GM19193 (cell line): Measurements from ENCODE around the gene ABLIM2.

Source experiments
- POLR2A ChIP-seq: IDR thresholded peaks from 4 replicates; pipeline ENCODE4 v1.6.1; 2011; ENCODE audit not compliant: insufficient read depth, insufficient read length; ENCODE audit errors: extremely low read depth

Gene ABLIM2

DNA sequence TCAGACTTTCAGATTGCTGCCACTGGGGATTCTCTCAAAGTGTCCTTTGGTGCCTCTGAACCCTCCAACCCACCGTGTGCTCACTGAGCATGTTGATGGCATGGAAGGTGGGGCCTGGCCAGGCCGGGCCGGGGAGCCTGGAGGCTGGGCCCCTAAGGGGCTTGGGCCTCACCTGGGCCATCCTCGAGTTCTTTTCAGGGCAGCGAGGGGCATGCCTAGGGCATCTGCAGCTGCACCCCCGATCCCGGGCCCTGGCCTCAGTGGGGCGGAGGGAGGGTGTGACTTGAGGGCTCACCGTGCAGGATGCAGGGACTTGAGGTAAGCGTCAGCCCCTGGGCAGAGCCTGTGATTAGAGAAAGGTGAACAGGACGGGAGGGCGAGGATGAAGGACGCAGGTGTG is 38.9 kb upstream of the ABLIM2 start:
- no peak for TF ChIP-seq POLR2A

DNA sequence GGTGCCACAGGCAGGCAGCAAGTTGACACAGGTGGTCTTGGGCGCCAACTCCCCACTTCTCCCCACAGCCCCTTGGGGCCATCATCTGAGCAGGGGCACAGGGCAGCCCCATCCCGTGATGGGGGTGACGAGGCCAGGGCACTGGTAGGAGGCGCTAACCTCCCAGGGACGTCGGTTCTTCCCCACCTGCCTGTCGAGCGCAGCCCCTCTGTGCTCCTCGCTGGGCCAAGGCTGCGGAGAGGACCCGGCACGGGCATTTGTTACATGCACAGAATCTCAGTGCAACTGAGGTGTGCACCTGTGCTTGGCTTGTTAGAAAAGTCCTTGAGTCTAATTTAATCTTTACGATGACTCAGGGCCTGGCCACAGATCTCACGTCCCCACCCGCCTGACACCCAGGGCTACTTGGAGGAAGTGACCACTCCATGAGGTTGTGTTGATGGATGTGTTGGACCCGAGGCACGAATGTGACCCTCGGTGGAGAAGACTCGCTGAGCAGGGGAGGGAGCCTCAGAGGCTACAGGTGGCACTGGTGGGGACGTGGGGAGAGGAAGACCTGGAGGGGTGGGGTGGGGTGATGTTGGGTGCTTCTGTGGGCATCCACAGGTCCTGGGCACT is 37.3 kb upstream of the ABLIM2 start:
- TF ChIP-seq POLR2A = no peak

DNA sequence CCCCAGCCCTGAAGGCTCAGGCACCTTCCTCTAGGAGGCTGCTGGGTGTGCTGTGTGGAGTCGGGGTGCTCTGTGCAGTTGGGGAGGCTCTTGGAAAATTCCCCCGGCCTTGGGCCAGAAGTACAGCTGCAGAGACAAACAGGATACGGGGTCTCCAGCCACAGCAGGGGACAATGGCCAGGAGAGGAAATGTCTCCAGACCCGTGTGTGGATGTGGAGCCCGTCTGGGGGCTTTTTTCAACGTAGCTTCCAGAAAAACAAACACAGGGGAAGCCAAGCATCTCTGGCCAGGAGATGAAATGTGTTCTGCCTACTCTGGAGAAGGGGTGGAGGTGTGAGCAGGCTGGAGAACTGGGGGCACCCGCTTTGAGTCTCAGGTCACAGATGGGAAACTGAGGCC is 36.8 kb upstream of the ABLIM2 start:
- TF ChIP-seq POLR2A = no peak

DNA sequence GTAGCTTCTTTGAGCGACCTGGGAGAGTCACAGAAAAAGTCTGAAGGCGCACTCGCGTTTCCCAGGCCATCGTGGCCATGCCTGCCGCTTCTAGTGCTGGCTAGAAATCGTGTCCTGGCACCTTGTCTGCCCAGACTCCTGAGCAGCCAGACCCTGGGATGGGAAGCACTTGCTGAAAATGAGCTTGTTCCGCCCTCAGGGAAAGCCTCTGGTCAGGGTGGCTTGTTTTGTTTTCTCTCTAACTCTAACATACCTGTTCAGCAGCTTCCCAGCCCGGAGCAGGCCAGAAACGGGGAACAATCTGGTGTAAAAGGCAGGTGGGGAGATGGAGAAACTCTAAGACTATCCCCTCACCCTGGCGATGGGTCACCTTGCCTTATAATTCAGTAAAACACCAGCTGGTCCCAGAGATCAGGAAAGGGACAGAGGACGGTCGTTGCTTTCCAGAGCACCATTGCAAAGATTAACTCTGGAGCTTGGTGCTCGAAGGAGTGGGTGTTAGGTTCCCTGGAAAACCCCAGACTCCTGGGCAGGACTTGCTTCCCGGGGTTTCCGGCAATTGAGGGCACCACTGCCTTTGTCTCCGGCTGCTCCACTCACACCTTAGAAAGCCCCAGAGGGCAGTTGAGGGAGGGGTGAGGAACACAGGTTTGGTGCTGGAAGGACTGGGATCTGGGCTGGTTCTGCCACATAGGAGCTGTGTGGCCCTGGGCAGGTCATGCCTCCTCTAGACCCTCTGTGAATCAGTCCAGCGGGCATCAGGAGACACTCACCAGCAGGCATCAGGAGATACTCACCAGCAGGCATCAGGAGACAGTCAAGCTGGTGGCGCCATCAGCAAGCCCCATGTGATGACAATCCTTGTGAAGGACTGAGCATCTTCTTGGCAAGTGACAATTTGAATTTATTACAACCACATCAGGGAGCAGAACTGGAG is 36.0 kb upstream of the ABLIM2 start:
- TF ChIP-seq POLR2A = no peak

DNA sequence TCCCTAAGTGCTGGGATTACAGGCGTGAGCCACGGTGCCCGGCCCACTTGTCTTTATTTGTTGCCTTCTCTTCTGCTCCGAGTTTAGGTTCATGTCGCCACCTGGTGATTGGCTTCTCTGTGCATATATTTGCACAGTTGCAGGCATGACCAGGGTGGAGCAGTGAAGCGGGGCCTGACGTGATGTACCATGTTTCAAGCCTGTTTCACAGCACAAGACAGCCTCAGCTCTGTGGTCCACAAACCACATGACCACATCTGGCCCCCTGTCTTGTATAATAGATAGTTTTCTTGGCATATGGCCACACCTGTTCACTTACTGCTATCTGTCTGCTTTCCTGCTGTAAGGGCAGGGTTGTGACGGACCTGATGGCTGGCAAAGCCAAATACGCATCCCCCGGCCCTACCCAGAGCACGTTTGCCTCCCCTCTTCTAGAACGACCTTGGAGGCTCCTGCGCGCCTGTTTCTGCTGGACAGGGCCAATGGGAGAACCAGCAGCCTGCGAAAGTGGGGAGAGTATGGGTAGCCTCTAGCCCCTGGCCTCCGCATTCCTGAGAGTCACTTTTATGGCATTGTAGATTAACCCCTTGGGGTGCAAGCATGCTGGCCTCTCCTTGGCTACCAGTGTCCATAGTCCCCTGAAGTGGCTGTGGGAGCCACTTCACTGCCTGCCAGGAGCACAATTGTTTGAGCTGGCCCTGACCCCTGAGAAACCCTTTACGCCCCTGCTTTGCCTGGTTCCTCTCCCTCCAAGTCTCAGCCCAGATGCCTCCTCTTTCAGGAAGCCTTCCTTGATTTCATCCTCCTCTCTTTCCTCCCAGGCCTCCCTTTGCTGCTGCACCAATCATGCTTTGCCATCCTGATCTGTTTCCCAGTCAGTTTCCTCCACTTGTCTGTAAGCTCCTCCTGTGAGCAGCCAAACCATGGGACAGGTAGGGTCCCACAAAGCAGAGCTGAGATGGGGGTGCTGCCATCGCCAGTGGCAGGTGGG is 34.4 kb upstream of the ABLIM2 start:
- no peak for TF ChIP-seq POLR2A

DNA sequence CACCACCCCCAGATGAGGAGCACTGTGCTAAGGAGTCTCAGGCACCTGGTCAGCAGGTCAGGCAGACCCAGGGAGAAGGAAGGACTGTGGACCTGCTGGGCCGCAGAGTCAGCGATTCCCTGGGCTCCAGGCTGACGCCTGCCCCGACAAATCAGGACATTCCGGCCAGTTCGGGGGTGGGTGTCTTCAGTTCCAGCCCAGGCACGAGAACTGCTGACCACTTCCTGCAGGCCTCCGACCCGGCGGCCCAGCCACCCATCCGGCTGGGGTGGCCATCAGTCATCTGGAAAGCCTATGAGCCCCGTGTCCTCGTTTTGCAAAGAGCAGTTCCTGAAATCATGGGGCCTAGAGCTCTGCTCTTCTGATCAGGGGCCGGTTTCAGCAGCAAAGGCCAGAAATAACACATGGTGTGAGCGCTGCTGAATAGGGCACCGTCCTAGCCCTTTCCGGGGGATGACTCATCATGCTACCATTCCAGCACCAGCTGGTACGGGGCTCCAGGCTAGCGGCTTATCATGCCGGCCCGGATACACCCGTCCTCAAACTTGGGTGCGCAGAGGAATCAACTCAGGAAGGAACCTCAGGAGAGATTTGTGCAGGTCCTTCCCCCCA is 32.6 kb upstream of the ABLIM2 start:
- TF ChIP-seq POLR2A = no peak

DNA sequence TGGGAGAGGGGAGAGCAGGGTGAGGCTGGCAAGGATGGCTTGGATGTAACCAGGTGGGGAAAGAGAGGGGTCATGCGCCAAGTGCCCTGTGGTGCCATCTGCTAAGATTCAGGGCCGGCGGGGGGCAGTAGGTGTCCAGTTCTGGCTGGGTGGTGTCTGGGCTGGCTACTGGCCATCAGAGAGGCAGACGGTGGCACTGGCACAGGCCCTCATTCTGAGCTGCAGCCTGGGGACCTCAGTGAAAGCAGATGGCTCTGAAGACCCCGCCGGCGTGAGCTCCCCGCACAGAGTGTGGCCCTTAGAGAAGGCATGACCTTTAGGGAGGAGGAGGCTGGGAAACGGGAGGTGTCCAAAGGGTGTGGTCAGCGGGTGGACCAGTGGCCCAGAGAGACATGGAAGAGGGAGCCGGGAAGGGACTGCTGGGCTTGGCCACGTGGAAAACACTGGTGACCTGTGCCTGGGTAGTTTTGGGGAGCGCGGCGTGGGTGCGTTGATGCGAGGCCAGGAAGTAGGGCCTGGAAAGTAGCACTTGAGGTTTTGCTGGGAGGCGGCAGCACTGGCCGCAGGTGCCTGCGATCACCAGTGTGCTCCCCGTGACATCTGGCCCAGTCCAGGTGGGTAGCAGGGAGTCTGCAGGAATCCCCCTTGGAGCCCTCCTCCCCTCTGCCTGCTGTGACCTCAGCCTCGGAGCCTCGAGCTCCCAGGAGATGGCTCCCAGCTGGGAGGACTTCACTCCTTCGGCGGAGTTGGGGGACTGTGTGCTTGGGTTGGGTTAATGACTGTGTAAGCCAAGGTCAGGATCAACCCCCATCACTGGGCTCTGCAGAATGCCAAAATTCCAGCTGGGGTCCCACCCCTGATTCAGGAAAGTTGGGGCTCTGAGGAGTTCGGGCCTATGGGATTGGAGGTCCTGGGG is 31.2 kb upstream of the ABLIM2 start:
- TF ChIP-seq POLR2A = no peak

DNA sequence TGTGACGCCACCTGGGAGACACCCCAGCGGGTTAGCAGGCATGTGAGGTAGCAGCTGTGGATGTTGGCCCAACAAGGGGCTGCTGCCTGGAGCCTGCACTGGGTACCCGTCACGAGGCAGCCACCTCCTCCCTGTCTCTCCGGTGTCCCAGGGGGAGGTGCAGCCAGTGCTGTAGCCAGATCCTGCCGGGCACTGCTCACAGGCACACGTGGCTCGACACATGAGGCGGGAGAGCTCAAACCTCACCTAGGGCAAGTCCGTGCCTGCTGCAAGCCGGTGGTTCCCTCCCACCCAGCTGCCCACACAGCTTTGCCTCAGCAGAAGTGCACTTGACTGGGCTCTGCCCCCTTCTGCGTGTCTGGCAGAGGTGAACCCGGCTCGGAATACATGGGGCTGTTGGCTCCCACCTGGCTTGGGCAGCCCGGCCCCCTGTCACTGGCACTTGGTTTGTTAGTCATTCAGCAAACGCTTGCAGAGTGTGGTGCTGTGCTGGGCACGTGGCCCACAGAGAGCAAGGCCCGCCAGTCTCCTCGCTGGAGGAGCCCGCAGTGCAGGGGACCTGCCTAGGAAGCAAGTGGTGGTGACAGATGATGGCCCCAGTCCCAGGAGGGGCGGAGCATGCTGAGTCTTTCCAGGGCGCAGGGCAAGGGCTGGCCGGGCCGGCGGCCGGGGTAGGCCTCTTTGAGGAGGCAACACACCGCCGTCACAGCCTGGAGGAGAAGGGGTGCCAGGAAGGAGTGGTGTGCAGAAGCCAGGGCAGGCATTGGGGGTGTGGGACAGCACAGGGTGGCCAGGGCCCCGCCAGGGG is 30.3 kb upstream of the ABLIM2 start:
- no peak for TF ChIP-seq POLR2A

DNA sequence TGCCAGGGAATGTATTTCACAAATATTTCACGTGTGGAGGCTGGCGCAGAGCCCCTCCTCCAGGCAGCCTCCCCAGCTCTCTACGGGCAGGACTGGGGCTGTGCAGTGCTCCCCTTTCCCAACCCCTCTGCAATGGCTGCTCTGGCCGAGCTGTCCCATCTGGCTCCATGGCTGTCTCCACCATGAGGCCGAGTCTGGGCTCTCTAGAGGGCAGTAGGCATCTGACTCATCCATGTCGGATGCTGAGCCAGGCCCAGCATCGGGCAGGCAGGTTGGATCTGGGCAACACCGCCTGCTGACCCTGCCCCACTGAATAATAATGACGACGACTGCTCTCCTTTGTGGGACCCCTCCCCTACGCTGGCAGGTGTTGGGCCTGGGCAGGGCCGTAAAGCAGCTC is 29.5 kb upstream of the ABLIM2 start:
- TF ChIP-seq POLR2A = no peak

DNA sequence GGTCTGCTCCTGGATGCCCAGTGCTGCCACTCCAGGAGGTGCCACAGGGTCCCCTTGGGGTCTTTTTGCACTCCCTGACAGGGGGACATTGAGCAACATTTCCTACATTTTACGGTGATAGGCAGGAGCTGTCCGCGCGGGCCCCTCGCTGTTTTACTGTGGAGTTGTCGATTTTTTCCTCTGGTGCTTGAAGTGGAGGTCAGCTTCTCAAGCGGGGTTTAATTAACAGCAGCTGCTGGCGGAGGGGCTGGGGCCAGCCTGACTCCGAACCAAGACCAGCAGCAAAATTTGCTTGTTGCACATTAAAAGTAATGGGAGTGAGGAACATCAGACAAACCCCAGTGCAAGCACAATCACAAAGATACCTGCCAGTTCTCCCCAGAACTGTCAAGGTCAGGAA is 27.3 kb upstream of the ABLIM2 start:
- no peak for TF ChIP-seq POLR2A

DNA sequence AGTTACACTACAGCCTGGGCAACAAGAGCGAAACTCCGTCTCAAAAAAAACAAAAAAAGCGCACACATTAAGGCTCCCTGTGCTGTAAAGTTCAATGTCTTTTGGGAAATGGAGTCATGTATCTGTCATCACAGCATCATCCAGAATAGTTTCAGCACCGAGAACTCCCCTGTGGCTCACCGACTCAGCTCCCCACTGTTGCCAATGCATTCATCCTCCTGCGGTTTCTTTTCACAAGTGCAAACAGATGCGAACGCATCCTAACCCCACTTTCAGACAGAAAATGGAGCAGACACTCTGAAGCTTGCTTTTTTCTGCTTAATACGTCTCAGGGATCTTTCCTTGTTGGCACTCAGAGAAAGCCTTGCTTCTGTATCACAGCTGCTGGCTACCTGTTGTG is 26.7 kb upstream of the ABLIM2 start:
- TF ChIP-seq POLR2A = no peak

DNA sequence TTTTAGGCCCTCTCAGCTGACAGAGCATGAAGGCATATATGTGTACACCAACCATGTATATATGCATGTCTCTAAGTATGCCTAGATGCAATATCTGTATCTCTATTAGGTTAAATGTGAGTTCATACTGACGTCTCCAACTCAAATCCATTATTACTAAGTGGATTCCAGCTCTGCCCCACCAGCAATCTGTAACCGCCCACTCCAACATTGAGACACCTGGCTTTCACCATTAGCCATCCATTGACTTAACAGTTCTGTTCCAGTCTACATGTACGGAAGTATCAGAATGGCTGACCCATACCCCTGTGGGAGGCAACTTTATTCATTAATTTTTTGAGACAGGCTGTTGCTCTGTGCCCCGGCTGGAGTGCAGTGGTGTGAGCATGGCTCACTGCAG is 25.4 kb upstream of the ABLIM2 start:
- no peak for TF ChIP-seq POLR2A
